Panc1 (cell line): ENCODE measurements around the gene OMP. TPM values are rescaled to one million over a fixed set of nuclear protein-coding genes. Genes with fewer than 3 reads are reported as not detected.

Source experiments
- ATAC-seq: fragments of 200-7000 bp; cut with Tn5 transposase; 2 replicates; pipeline ENCODE4 v1.9.1; 2020; ENCODE audit warnings: mild to moderate bottlenecking, moderate library complexity
- BruUV-seq: library from RNA; stranded (reverse); fragments of 400-500 nt; replicated peaks from 2 replicates; lab custom pipeline; 2021; lab: Mats Ljungman, UMichigan
- CTCF ChIA-PET: fragments of 300-600 bp; sonication (Branson Sonifier 250); formaldehyde crosslinking; loops from one replicate; lab custom pipeline; 2022; ENCODE audit warnings: antibody characterized with exemption; lab: Charles Lee
- POLR2A ChIA-PET: fragments of 300-600 bp; sonication (Branson Sonifier 250); formaldehyde crosslinking; loops from one replicate; lab custom pipeline; 2022; ENCODE audit warnings: antibody characterized with exemption; lab: Charles Lee
- DNase-seq: peaks from one replicate; pipeline ENCODE4 v3.0.0-alpha.2; 2010; ENCODE audit warnings: low read depth, low spot score
- H3K27ac ChIP-seq: 2 replicates; pipeline ENCODE4 v1.5.1; 2011; ENCODE audit warnings: mild to moderate bottlenecking, low read length, inconsistent platforms
- H3K27me3 ChIP-seq: fragments of 200-500 bp; sonication (Bioruptor generic); 2 replicates; pipeline ENCODE4 v1.6.0; 2014; ENCODE audit warnings: low read length, inconsistent platforms; ENCODE audit not compliant: control insufficient read depth, insufficient read depth
- H3K36me3 ChIP-seq: fragments of 200-500 bp; sonication (Bioruptor generic); 2 replicates; pipeline ENCODE4 v1.5.1; 2014; ENCODE audit warnings: inconsistent platforms, mild to moderate bottlenecking, low read length, moderate library complexity; ENCODE audit not compliant: control insufficient read depth, insufficient read depth
- H3K4me1 ChIP-seq: 2 replicates; pipeline ENCODE4 v1.5.1; 2011; ENCODE audit warnings: inconsistent platforms, mild to moderate bottlenecking, low read length, moderate library complexity; ENCODE audit not compliant: control insufficient read depth, insufficient read depth
- H3K4me3 ChIP-seq, 2 experiments: 2 replicates each; pipeline ENCODE4 v1.5.1; 2011 to 2012; ENCODE audit warnings: low read depth in 2 of 2, low read length in 2 of 2, mild to moderate bottlenecking in 2 of 2, inconsistent platforms in 1 of 2, moderate library complexity in 1 of 2
- H3K9me3 ChIP-seq: fragments of 200-500 bp; sonication (Bioruptor generic); 2 replicates; pipeline ENCODE4 v1.5.1; 2014; ENCODE audit warnings: low read depth, mild to moderate bottlenecking, inconsistent platforms, low read length, moderate library complexity; ENCODE audit not compliant: control insufficient read depth, insufficient read depth
- POLR2AphosphoS5 ChIP-seq: IDR thresholded peaks from 2 replicates; pipeline ENCODE4 v1.6.1; 2012; ENCODE audit warnings: mild to moderate bottlenecking, low read depth, low read length, moderate library complexity
- SIN3A ChIP-seq: IDR thresholded peaks from 2 replicates; pipeline ENCODE4 v1.6.1; 2012; ENCODE audit warnings: low read depth, mild to moderate bottlenecking, low read length, moderate library complexity, borderline replicate concordance; ENCODE audit not compliant: insufficient read depth
- TCF7L2 ChIP-seq: IDR thresholded peaks from 2 replicates; pipeline ENCODE4 v1.6.1; 2011; ENCODE audit warnings: mild to moderate bottlenecking, low read depth, low read length, inconsistent platforms
- in situ Hi-C: cut with HindIII; loops from 2 replicates; pipeline ENCODE4 v1.10.0; 2016; ENCODE audit warnings: low sequenced_read_pairs, low pct_unique_long_range_greater_than_20kb
- intact Hi-C: fragments of 100-400 bp; cut with micrococcal nuclease; formaldehyde crosslinking; loops from one replicate; pipeline ENCODE4 v1.10.0; 2022; ENCODE audit not compliant: unreplicated experiment
- total RNA-seq: library from RNA; stranded (reverse); gene quantifications from one replicate; pipeline ENCODE4 v1.2.1, GENCODE V29; 2021; ENCODE audit not compliant: unreplicated experiment
- TF ChIP-seq, protein P1 (sequence below), 2 experiments: IDR thresholded peaks; 2 replicates each; pipeline ENCODE4 v1.6.1; 2011 to 2012; ENCODE audit warnings: low read depth in 2 of 2, control low read depth in 1 of 2, low read length in 1 of 2, mild to moderate bottlenecking in 1 of 2, moderate library complexity in 1 of 2; ENCODE audit not compliant: insufficient read depth in 1 of 2
- TF ChIP-seq, protein P2 (sequence below): fragments of 450-650 bp; IDR thresholded peaks from 2 replicates; pipeline ENCODE4 v1.5.1; 2017; ENCODE audit warnings: mild to moderate bottlenecking

The OMP gene
- total RNA-seq, 1 experiment from 2014 or later = 1.5 TPM

DNA sequence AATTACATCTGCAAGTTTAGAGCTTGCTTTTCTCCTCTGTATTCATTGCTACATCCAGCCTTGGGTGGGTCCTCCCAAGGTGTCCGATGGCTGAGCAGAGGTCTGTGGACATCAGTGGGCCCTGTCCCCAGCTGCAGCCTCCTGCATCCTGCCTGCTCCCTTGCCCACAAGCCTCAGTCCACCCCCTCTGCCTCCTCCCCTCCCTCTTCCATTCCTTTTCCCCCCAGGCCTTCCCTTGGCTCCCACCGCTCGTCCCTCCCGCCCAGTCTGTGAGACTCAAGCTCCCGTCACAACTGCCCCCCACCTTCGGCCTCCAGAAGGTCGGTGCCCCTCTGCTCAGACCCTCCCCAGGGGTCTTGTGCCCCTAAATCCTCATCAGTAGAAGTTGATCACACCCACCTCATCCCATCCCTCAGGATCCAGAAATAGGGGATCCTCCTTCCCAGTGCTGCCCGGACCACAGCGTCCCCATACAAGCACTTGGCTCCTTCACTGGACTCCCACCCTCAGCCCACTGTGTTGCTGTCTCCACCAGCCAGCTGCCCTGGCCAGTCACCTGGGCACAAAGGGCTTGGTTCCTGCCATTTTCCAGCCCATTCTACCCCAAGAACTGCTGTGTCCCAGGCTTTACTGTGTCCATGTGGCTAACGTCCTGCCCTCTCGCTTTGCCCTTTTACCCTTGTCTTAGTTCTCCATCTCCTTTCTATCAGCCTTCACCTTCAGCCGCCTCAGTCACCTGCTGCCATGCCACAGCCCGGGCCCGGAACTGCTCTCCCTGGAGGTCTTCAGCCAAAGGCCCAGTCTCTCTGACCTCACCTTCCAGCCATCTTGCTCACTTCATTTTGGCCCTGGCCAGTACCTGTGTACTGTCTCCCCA lies 2.2 kb upstream of the OMP start:
- H3K27ac ChIP-seq = no peak overlapping the region
- ChIA-PET POLR2A (no interaction called here), CTCF (interaction anchor here (0.6 to 1.1 kb wide), 3 partner anchors 9 to 40 kb away, joined by 3 read pairs; no protein-coding TSS in a partner anchor)
- no peaks in the 10 kb centered on the region for H3K36me3 ChIP-seq
- intact Hi-C loops (no loop called here), in situ Hi-C loops (no loop called here)
- no peak for TF ChIP-seq POLR2AphosphoS5
- TF ChIP-seq SIN3A = no peak
- no peak for TF ChIP-seq TCF7L2
- TF ChIP-seq, protein P1, sequence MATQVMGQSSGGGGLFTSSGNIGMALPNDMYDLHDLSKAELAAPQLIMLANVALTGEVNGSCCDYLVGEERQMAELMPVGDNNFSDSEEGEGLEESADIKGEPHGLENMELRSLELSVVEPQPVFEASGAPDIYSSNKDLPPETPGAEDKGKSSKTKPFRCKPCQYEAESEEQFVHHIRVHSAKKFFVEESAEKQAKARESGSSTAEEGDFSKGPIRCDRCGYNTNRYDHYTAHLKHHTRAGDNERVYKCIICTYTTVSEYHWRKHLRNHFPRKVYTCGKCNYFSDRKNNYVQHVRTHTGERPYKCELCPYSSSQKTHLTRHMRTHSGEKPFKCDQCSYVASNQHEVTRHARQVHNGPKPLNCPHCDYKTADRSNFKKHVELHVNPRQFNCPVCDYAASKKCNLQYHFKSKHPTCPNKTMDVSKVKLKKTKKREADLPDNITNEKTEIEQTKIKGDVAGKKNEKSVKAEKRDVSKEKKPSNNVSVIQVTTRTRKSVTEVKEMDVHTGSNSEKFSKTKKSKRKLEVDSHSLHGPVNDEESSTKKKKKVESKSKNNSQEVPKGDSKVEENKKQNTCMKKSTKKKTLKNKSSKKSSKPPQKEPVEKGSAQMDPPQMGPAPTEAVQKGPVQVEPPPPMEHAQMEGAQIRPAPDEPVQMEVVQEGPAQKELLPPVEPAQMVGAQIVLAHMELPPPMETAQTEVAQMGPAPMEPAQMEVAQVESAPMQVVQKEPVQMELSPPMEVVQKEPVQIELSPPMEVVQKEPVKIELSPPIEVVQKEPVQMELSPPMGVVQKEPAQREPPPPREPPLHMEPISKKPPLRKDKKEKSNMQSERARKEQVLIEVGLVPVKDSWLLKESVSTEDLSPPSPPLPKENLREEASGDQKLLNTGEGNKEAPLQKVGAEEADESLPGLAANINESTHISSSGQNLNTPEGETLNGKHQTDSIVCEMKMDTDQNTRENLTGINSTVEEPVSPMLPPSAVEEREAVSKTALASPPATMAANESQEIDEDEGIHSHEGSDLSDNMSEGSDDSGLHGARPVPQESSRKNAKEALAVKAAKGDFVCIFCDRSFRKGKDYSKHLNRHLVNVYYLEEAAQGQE (IDR thresholded peaks at IDR 0.05; ENCODE audit: insufficient read depth in 1 of 2, low read depth in 2 of 2, low read length in 1 of 2) = no peak
- TF ChIP-seq, protein P2, sequence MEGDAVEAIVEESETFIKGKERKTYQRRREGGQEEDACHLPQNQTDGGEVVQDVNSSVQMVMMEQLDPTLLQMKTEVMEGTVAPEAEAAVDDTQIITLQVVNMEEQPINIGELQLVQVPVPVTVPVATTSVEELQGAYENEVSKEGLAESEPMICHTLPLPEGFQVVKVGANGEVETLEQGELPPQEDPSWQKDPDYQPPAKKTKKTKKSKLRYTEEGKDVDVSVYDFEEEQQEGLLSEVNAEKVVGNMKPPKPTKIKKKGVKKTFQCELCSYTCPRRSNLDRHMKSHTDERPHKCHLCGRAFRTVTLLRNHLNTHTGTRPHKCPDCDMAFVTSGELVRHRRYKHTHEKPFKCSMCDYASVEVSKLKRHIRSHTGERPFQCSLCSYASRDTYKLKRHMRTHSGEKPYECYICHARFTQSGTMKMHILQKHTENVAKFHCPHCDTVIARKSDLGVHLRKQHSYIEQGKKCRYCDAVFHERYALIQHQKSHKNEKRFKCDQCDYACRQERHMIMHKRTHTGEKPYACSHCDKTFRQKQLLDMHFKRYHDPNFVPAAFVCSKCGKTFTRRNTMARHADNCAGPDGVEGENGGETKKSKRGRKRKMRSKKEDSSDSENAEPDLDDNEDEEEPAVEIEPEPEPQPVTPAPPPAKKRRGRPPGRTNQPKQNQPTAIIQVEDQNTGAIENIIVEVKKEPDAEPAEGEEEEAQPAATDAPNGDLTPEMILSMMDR = no peak
- no peaks in the 10 kb centered on the region for H3K27me3 ChIP-seq
- H3K9me3 ChIP-seq = no peaks in the 10 kb centered on the region
- no TSS peak for BruUV-seq
- no peaks in the 10 kb centered on the region for H3K4me1 ChIP-seq
- DNase-seq (no peak), ATAC-seq (no peak)
- H3K4me3 ChIP-seq = no peak overlapping the region

DNA sequence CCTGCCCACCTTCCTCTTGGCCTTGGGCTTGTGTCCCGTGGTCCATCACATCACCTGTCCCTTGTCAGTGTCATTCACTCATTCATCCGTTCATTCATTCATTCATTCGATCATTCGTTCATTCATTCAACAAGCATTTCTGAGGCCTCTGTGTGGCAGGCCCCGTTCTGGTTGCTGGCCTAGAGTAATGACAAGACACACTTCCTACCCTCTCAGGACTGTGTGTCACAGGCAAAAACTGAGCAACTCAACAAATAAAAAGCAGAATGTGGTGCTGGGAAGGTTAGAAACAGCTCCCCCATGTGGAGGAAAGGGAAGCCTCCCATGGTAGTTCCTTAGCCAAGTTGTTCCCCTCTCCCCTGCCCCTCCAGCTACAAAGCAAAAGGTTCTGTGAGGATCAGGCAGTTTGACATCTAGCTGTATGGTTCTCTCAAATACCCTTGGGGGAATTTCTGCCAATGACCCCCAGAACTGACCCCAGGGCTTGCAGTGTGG lies 1.6 kb upstream of the OMP start:
- in situ Hi-C loops = no loop called here
- intact Hi-C loops = no loop called here
- H3K36me3 ChIP-seq = no peaks in the 10 kb centered on the region
- H3K27me3 ChIP-seq = no peaks in the 10 kb centered on the region
- DNase-seq (no peak), ATAC-seq (peak; percentile 37; the same call in 1 of the 2 replicates)
- no peak overlapping the region for H3K4me3 ChIP-seq
- ChIA-PET POLR2A (no interaction called here), CTCF (interaction anchor here (0.6 to 1.1 kb wide), 2 partner anchors 10 to 14 kb away, joined by 3 read pairs; no protein-coding TSS in a partner anchor)
- H3K27ac ChIP-seq = no peak overlapping the region
- TF ChIP-seq, protein P1 (IDR thresholded peaks at IDR 0.05; ENCODE audit: insufficient read depth in 1 of 2, low read depth in 2 of 2, low read length in 1 of 2) = no peak
- no peaks in the 10 kb centered on the region for H3K4me1 ChIP-seq
- no peaks in the 10 kb centered on the region for H3K9me3 ChIP-seq
- BruUV-seq = no TSS peak
